ENCODE measurements around the gene FIBCD1.

DNA sequence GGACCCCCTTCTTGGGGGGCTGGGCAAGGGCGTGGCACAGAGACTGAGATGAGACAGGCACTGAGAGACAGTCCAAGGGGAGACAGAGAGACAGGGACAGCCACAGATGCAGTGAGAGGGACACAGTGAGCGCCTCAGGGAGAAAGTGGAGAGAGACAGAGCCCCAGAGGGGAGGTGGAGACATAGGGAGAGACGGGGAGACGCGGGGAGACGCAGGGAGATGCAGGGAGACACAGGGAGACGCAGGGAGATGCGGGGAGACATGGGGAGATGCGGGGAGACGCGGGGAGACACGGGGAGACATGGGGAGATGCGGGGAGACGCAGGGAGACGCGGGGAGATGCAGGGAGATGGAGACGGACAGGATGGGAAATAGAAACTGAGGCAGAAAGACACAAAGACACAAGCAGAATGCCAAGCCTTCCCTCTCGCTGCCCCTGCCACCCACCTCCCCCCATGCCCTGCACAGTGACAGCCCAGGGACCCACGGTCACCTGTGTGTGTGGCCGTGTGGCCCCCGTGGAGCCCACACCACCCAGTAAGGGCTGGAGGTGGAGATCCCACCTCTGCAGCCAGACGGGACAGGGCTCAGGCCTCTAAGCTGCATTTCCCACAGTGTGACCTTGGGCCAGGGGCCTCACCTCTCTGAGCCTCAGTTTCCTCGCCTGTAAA, 8.8 kb downstream of the FIBCD1 start:
- TF ChIP-seq, protein P1, sequence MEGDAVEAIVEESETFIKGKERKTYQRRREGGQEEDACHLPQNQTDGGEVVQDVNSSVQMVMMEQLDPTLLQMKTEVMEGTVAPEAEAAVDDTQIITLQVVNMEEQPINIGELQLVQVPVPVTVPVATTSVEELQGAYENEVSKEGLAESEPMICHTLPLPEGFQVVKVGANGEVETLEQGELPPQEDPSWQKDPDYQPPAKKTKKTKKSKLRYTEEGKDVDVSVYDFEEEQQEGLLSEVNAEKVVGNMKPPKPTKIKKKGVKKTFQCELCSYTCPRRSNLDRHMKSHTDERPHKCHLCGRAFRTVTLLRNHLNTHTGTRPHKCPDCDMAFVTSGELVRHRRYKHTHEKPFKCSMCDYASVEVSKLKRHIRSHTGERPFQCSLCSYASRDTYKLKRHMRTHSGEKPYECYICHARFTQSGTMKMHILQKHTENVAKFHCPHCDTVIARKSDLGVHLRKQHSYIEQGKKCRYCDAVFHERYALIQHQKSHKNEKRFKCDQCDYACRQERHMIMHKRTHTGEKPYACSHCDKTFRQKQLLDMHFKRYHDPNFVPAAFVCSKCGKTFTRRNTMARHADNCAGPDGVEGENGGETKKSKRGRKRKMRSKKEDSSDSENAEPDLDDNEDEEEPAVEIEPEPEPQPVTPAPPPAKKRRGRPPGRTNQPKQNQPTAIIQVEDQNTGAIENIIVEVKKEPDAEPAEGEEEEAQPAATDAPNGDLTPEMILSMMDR (IDR thresholded peaks at IDR 0.05): no peak
- TF ChIP-seq, protein P2, sequence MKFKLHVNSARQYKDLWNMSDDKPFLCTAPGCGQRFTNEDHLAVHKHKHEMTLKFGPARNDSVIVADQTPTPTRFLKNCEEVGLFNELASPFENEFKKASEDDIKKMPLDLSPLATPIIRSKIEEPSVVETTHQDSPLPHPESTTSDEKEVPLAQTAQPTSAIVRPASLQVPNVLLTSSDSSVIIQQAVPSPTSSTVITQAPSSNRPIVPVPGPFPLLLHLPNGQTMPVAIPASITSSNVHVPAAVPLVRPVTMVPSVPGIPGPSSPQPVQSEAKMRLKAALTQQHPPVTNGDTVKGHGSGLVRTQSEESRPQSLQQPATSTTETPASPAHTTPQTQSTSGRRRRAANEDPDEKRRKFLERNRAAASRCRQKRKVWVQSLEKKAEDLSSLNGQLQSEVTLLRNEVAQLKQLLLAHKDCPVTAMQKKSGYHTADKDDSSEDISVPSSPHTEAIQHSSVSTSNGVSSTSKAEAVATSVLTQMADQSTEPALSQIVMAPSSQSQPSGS (CRISPR knock-in tag; IDR thresholded peaks at IDR 0.05; ENCODE audit: borderline replicate concordance, low read depth): no peak
- no peak for TF ChIP-seq MYBL2 (CRISPR knock-in tag; IDR thresholded peaks at IDR 0.05)
- TF ChIP-seq FOXJ3 (CRISPR knock-in tag; IDR thresholded peaks at IDR 0.05; ENCODE audit: borderline replicate concordance): no peak
- TF ChIP-seq, protein P3, sequence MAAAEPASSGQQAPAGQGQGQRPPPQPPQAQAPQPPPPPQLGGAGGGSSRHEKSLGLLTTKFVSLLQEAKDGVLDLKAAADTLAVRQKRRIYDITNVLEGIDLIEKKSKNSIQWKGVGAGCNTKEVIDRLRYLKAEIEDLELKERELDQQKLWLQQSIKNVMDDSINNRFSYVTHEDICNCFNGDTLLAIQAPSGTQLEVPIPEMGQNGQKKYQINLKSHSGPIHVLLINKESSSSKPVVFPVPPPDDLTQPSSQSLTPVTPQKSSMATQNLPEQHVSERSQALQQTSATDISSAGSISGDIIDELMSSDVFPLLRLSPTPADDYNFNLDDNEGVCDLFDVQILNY (CRISPR knock-in tag; IDR thresholded peaks at IDR 0.05): no peak
- TF ChIP-seq ZNF317 (CRISPR knock-in tag; IDR thresholded peaks at IDR 0.05; ENCODE audit: borderline replicate concordance, low read depth): no peak
- TF ChIP-seq, protein P4, sequence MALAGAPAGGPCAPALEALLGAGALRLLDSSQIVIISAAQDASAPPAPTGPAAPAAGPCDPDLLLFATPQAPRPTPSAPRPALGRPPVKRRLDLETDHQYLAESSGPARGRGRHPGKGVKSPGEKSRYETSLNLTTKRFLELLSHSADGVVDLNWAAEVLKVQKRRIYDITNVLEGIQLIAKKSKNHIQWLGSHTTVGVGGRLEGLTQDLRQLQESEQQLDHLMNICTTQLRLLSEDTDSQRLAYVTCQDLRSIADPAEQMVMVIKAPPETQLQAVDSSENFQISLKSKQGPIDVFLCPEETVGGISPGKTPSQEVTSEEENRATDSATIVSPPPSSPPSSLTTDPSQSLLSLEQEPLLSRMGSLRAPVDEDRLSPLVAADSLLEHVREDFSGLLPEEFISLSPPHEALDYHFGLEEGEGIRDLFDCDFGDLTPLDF (CRISPR knock-in tag; IDR thresholded peaks at IDR 0.05): no peak
- TF ChIP-seq CREB1 (CRISPR knock-in tag; IDR thresholded peaks at IDR 0.05): no peak
- TF ChIP-seq, protein P5, sequence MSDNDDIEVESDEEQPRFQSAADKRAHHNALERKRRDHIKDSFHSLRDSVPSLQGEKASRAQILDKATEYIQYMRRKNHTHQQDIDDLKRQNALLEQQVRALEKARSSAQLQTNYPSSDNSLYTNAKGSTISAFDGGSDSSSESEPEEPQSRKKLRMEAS (CRISPR knock-in tag; IDR thresholded peaks at IDR 0.05): no peak
